ENCODE results near the gene FAT1. TPM values are rescaled to one million over a fixed set of nuclear protein-coding genes. Genes with fewer than 3 reads are reported as not detected.

FAT1 gene
- total and polyA plus RNA-seq, 3 donors from 2014 or later = 51.5 to 157 (median 118) TPM

DNA sequence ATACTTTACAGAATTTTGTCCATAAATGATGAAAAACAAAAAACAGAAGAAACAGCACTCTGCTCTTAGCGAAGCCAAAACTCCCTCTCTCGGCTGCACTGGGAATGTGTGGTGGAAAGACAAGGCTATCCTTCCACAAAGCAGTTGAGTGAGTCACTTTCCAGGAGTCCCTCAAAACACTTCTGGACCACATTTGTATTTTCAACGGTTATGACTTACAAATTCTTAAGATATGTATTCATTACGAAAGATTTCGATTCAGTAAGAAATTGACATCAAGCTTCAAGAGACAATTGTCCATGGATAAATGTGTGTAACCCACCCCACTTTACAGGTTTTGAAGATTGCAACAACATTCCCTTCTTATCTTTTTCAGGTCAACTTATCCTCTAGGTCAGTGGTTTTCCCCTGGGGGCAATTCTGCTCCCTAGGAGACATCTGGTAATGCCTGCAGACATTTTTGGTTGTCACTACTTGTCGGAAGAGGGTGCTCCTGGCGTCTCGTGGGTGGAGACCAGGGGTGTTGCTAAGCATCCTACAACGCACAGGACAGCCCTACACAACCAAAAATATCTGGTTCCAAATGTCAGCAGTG, 101.6 kb downstream of the FAT1 start:
- intact Hi-C loops (cut with DNase I; ENCODE audit: low total_unique reads) = no loop called here
- Histone ChIP-seq H3K9me3 (no peaks in the 10 kb centered on the region), H3K27me3 (no peaks in the 10 kb centered on the region), H3K4me3 (no peak overlapping the region), H3K27ac (no peak overlapping the region), H3K4me1 (no peaks in the 10 kb centered on the region), H3K36me3 (ENCODE audit: low read depth, missing control alignments) (no peaks in the 10 kb centered on the region)
- TF ChIP-seq, protein P1, sequence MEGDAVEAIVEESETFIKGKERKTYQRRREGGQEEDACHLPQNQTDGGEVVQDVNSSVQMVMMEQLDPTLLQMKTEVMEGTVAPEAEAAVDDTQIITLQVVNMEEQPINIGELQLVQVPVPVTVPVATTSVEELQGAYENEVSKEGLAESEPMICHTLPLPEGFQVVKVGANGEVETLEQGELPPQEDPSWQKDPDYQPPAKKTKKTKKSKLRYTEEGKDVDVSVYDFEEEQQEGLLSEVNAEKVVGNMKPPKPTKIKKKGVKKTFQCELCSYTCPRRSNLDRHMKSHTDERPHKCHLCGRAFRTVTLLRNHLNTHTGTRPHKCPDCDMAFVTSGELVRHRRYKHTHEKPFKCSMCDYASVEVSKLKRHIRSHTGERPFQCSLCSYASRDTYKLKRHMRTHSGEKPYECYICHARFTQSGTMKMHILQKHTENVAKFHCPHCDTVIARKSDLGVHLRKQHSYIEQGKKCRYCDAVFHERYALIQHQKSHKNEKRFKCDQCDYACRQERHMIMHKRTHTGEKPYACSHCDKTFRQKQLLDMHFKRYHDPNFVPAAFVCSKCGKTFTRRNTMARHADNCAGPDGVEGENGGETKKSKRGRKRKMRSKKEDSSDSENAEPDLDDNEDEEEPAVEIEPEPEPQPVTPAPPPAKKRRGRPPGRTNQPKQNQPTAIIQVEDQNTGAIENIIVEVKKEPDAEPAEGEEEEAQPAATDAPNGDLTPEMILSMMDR (IDR thresholded peaks at IDR 0.05) = no peak
- TF ChIP-seq POLR2A (IDR thresholded peaks at IDR 0.05) = no peak
- no peak for DNase-seq
- 77 to 80% methylated on average over 9 of the region's 9 CpGs for WGBS, 2 donors

DNA sequence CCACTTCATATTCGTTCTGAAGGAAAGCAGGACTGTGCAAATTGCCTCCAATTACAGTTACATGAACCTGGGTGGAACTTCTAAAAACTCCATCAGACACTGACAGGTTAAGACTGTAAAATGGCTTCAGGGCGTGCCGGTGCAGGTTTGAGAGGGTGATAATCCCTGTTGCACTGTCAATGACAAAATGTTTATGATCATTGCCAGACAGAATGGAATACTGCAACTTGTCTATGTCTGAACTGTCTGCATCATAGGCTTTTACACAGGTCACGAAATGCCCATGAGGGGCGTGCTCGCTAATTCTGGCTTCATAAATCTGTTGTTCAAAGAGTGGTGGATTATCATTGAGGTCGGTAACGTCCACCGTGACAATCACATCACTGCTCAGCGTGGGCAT, 104.6 kb downstream of the FAT1 start:
- no peak for DNase-seq
- intact Hi-C loops (cut with DNase I; ENCODE audit: low total_unique reads) = no loop called here
- Histone ChIP-seq H3K4me3 (no peak overlapping the region), H3K36me3 (ENCODE audit: low read depth, missing control alignments) (no peaks in the 10 kb centered on the region), H3K27ac (no peak overlapping the region), H3K9me3 (no peaks in the 10 kb centered on the region), H3K4me1 (no peaks in the 10 kb centered on the region), H3K27me3 (no peaks in the 10 kb centered on the region)
- 93% methylated on average over 10 of the region's 10 CpGs for WGBS, 2 donors
- TF ChIP-seq, protein P1 (IDR thresholded peaks at IDR 0.05) = no peak
- no peak for TF ChIP-seq POLR2A (IDR thresholded peaks at IDR 0.05)

DNA sequence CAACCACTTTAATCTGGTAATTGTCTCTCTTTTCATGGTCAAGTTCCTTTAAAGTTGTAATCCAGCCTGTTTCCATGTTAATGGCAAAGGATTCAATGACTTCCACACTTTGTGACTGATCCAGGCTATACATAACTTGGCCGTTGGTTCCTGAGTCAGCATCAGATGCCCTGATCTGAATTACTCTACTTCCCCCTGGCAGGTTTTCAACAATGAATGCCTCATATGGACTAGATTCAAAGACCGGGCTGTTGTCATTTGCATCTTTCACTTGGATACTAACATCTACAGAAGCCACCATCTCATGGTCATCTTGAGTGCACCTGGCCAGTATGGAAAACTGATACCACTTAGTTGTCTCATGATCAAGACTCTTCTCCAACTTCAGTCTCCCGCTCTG, 105.7 kb downstream of the FAT1 start:
- WGBS, 2 donors = 93 to 100% methylated on average over 3 of the region's 3 CpGs

DNA sequence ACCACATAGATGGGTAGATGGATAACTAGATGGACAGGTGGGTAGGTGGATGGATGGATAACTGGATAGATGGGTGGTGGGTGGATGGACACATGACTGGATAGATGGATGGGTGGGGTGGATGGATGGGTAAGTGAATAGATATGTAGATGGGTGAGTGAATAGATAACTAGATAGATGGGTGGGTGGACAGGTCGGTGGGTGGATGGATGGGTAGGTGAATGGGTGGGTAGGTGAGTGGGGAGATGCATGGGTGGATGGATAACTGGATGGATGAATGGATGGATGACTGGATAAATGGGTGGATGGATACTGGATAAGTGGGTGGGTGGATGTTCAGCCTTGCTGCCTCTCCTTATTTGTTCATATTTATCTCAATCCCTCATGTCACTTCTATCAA, 116.2 kb downstream of the FAT1 start:
- intact Hi-C loops (cut with DNase I; ENCODE audit: low total_unique reads) = no loop called here
- no peak overlapping the region for H3K4me3 ChIP-seq
- H3K4me1 ChIP-seq = no peaks in the 10 kb centered on the region
- DNase-seq = no peak
- H3K27ac ChIP-seq = no peak overlapping the region
- no peaks in the 10 kb centered on the region for H3K27me3 ChIP-seq
- H3K9me3 ChIP-seq = no peaks in the 10 kb centered on the region
- H3K36me3 ChIP-seq (ENCODE audit: low read depth, missing control alignments) = no peaks in the 10 kb centered on the region
- no peak for TF ChIP-seq POLR2A (IDR thresholded peaks at IDR 0.05)
- TF ChIP-seq, protein P1 (IDR thresholded peaks at IDR 0.05) = no peak
- 96% methylated on average over 1 of the region's 1 CpG for WGBS, 2 donors

More for the DNA sequence above, 105.7 kb downstream of the FAT1 start:
- Histone ChIP-seq H3K4me3 (no peak overlapping the region), H3K36me3 (ENCODE audit: low read depth, missing control alignments) (no peaks in the 10 kb centered on the region), H3K27me3 (no peaks in the 10 kb centered on the region), H3K4me1 (no peaks in the 10 kb centered on the region), H3K9me3 (no peaks in the 10 kb centered on the region), H3K27ac (no peak overlapping the region)
- intact Hi-C loops (cut with DNase I; ENCODE audit: low total_unique reads) = no loop called here
- DNase-seq = no peak
- TF ChIP-seq POLR2A (IDR thresholded peaks at IDR 0.05) = no peak
- TF ChIP-seq, protein P1 (IDR thresholded peaks at IDR 0.05) = no peak

DNA sequence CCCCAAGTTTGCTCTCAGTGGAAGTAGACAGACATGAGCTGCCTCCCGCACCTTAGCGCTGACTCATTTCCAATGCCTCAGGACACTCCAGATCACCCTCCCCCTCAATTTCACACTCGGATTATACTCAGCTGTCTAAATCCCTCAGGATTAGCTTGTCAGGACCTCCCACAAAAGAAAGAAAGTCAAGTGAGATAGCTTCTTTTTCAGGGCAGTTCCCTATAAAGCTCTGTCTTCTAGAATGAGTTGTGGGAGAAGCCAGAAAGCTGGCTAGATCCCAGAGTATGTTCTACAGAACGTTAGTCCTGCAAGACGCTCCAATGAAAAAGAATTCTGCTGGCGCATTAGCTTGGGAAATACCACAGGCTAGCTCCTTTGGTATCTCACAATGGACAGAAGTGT, 117.1 kb downstream of the FAT1 start:
- H3K27me3 ChIP-seq = no peaks in the 10 kb centered on the region
- H3K4me1 ChIP-seq = no peaks in the 10 kb centered on the region
- no peak overlapping the region for H3K27ac ChIP-seq
- no peaks in the 10 kb centered on the region for H3K9me3 ChIP-seq
- WGBS, 2 donors = 60 to 71% methylated on average over 6 of the region's 6 CpGs
- DNase-seq = no peak
- H3K4me3 ChIP-seq = no peak overlapping the region
- intact Hi-C loops (cut with DNase I; ENCODE audit: low total_unique reads) = no loop called here
- H3K36me3 ChIP-seq (ENCODE audit: low read depth, missing control alignments) = no peaks in the 10 kb centered on the region
- TF ChIP-seq POLR2A (IDR thresholded peaks at IDR 0.05) = no peak
- TF ChIP-seq, protein P1 (IDR thresholded peaks at IDR 0.05) = no peak

All from testis (tissue), 3 donors.